ENCODE results near the gene CLIP1.

DNA sequence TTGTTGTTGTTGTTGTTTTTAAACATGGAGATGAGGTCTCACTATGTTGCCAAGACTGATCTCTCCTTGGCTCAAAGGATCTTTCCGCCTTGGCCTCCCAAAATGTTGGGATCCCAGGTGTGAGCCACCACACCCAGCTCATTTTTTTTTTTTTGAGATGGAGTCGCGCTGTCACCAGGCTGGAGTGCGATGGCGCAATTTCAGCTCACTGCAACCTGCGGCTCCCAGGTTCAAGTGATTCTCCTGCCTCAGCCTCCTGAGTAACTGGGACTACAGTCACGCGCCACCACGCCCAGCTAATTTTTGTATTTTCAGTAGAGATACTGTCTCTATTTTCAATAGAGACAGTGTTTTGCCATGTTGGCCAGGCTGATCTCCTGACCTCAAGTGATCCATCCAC, 4.9 kb upstream of the CLIP1 start:
- TF ChIP-seq EZH2 (IDR thresholded peaks at IDR 0.05; ENCODE audit: borderline replicate concordance, low read depth, low read length, poor library complexity, severe bottlenecking): no peak
- TF ChIP-seq, protein P1, sequence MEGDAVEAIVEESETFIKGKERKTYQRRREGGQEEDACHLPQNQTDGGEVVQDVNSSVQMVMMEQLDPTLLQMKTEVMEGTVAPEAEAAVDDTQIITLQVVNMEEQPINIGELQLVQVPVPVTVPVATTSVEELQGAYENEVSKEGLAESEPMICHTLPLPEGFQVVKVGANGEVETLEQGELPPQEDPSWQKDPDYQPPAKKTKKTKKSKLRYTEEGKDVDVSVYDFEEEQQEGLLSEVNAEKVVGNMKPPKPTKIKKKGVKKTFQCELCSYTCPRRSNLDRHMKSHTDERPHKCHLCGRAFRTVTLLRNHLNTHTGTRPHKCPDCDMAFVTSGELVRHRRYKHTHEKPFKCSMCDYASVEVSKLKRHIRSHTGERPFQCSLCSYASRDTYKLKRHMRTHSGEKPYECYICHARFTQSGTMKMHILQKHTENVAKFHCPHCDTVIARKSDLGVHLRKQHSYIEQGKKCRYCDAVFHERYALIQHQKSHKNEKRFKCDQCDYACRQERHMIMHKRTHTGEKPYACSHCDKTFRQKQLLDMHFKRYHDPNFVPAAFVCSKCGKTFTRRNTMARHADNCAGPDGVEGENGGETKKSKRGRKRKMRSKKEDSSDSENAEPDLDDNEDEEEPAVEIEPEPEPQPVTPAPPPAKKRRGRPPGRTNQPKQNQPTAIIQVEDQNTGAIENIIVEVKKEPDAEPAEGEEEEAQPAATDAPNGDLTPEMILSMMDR (conservative IDR thresholded peaks at IDR 0.05; ENCODE audit: low read depth, low read length): no peak

Measured in A673 (cell line).